ENCODE data around the gene C10orf95. TPM values are rescaled to one million over a fixed set of nuclear protein-coding genes. Genes with fewer than 3 reads are reported as not detected.

The C10orf95 gene
- polyA plus RNA-seq, 1 of the 3 experiments (the other 2 are of a cell fraction) = 0.07 TPM

DNA sequence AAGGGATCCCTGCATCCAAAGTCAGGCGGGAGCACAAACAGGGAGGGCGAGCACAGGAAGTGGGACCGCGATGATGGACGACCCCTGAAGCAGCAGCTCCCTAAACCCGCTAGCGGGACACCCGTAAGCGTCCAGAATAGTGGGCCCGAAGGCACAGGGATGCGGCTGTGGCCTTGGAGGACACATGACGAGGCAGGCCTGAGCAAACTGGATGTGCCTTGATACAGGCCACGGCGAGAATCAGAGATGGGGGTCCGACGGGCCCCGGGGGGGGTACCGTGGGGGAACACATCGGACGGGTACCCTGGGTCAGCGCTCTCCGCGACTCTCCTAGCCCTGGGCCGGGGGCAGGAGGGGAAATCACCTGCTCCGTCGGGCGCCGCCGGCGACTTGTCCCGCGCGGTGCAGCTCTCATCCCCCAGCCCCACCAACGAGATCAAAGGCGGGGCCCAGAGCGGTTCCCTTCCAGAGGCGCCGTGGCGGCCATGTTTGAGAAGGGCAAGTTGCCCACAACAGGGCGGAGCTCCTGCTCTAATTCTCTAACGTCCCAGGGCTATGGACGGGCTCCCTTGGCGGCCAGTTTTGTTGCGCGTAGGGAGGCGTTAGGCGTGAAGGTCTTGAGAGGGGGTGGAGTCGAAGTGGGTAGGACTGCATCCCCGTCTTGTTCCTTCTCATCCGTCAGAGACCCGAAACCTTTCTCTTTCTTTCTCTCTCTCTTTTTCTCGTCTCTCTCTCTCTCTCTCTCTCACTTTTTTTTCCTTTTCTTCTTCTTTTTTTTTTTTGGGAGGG lies 19.0 kb downstream of the C10orf95 start, which contains the start of gene CUEDC2:
TSS of gene CUEDC2 (minus strand) at position 413 of the 789 bp plus-strand sequence. CDS start 7,386 bp downstream, outside the sequence.
- H3K4me1 ChIP-seq (ENCODE audit: control insufficient read depth in 1 of 2, insufficient read depth in 2 of 2, low read depth in 1 of 2, low read length in 1 of 2) = peaks cover 0 to 6% of the 10 kb centered on the region in 2 experiments; a peak in 1 of 4 replicates
- H3K4me3 ChIP-seq (ENCODE audit: low read depth in 2 of 2, low read length in 1 of 2) = peak within 1 kb of the TSS; percentile 82 to 93
- POLR2A ChIA-PET = interaction anchor here (0.6 to 1.9 kb wide), 14 partner anchors 8 to 1113 kb away, joined by 3 to 41 read pairs (median 4); partner anchors contain the start of genes C10orf95, FBXL15 and NFKB2
- peak within 1 kb of the TSS; percentile 98 for H3K4me2 ChIP-seq
- no peaks in the 10 kb centered on the region for H3K27me3 ChIP-seq (ENCODE audit: insufficient read depth)
- WGBS (ENCODE audit: low lambda C conversion rate) = 4% methylated on average over 18 of the region's 52 CpGs
- H3K36me3 ChIP-seq (replicated peaks in 1 of 2; ENCODE audit: control insufficient read depth in 1 of 2, insufficient read depth in 2 of 2, low read length in 1 of 2) = peaks cover 0 to 3% of the 10 kb centered on the region in 2 experiments
- H3K9me2 ChIP-seq = no peaks in the 10 kb centered on the region
- H3K27ac ChIP-seq (ENCODE audit: low read depth in 2 of 2, low read length in 1 of 2) = peak within 1 kb of the TSS; percentile 55 to 80; a peak in 3 of 4 replicates
- peaks cover 14% of the 10 kb centered on the region for H3K79me2 ChIP-seq (ENCODE audit: insufficient read depth)
- peaks cover under 1% of the 10 kb centered on the region for H3F3A ChIP-seq (replicated peaks; ENCODE audit: insufficient read depth)
- H3K9me3 ChIP-seq = no peaks in the 10 kb centered on the region
- peak; percentile 94 for DNase-seq
- H4K20me1 ChIP-seq (ENCODE audit: insufficient read depth) = no peaks in the 10 kb centered on the region
- H3K9ac ChIP-seq = peak within 1 kb of the TSS; percentile 94
- peak within 1 kb of the TSS; percentile 100 for H2AFZ ChIP-seq (ENCODE audit: low read depth)
- CTCF ChIA-PET = interaction anchor here (0.6 to 3.3 kb wide), 12 partner anchors 11 to 202 kb away, joined by 3 to 26 read pairs (median 4); partner anchors contain the start of genes C10orf95 and FBXL15
- TF ChIP-seq RXRA (IDR thresholded peaks at IDR 0.05; ENCODE audit: borderline replicate concordance, low read depth) = no peak
- peak; percentile 82; the same call in 1 of the 2 replicates for TF ChIP-seq SIN3A (IDR thresholded peaks at IDR 0.05; ENCODE audit: borderline replicate concordance, low read depth, low read length)
- TF ChIP-seq FOXJ3 (CRISPR knock-in tag; IDR thresholded peaks at IDR 0.05) = 0 out of 2 replicates have a peak, but pooled peaks have one; percentile 24
- TF ChIP-seq GATA2 (CRISPR knock-in tag; IDR thresholded peaks at IDR 0.05) = no peak
- no peak for TF ChIP-seq SMC3 (IDR thresholded peaks at IDR 0.05; ENCODE audit: low read depth, low read length)
- TF ChIP-seq ELF1 (IDR thresholded peaks at IDR 0.05) = peak; percentile 73; the same call in 1 of the 2 replicates
- peak; percentile 74 for TF ChIP-seq RCOR1 (IDR thresholded peaks at IDR 0.05; ENCODE audit: low read length)
- TF ChIP-seq, protein P1, sequence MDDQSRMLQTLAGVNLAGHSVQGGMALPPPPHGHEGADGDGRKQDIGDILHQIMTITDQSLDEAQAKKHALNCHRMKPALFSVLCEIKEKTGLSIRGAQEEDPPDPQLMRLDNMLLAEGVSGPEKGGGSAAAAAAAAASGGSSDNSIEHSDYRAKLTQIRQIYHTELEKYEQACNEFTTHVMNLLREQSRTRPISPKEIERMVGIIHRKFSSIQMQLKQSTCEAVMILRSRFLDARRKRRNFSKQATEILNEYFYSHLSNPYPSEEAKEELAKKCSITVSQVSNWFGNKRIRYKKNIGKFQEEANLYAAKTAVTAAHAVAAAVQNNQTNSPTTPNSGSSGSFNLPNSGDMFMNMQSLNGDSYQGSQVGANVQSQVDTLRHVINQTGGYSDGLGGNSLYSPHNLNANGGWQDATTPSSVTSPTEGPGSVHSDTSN (IDR thresholded peaks at IDR 0.05) = peak; percentile 19; the same call in 1 of the 2 replicates
- no peak for TF ChIP-seq TEAD4 (IDR thresholded peaks at IDR 0.05; ENCODE audit: borderline replicate concordance, insufficient read depth)
- no peak for TF ChIP-seq USF2 (IDR thresholded peaks at IDR 0.05; ENCODE audit: borderline replicate concordance, low read depth, low read length)
- TF ChIP-seq EZH2phosphoT487 (IDR thresholded peaks at IDR 0.05; ENCODE audit: borderline replicate concordance, low read depth) = no peak
- TF ChIP-seq, protein P2, sequence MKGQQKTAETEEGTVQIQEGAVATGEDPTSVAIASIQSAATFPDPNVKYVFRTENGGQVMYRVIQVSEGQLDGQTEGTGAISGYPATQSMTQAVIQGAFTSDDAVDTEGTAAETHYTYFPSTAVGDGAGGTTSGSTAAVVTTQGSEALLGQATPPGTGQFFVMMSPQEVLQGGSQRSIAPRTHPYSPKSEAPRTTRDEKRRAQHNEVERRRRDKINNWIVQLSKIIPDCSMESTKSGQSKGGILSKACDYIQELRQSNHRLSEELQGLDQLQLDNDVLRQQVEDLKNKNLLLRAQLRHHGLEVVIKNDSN (IDR thresholded peaks at IDR 0.05; ENCODE audit: borderline replicate concordance, low read depth) = no peak
- peak in 1 of 2 experiments; percentile 8; a peak in 1 of 4 replicates for TF ChIP-seq EP300 (IDR thresholded peaks at IDR 0.05; ENCODE audit: borderline replicate concordance in 1 of 2, low read depth in 1 of 2, low read length in 1 of 2)
- peak; percentile 81 for TF ChIP-seq TAF1 (IDR thresholded peaks at IDR 0.05; ENCODE audit: borderline replicate concordance, low read depth, low read length)
- no peak for TF ChIP-seq RAD21 (IDR thresholded peaks at IDR 0.05; ENCODE audit: low read length)
- no peak for TF ChIP-seq FOSL2 (IDR thresholded peaks at IDR 0.05; ENCODE audit: borderline replicate concordance, low read depth)
- peak; percentile 57 for TF ChIP-seq GABPA (IDR thresholded peaks at IDR 0.05; ENCODE audit: low read depth)
- TF ChIP-seq RFX5 (IDR thresholded peaks at IDR 0.05; ENCODE audit: low read length) = no peak
- TF ChIP-seq REST (IDR thresholded peaks at IDR 0.05; ENCODE audit: low read depth, low read length) = peak; percentile 57
- TF ChIP-seq CTCF (IDR thresholded peaks at IDR 0.05) = no peak

Measured in SK-N-SH (cell line).